GM12874 (cell line): Measurements from ENCODE around the gene ITGBL1.
A peak's percentile ranks its signal among the peaks of the same experiment; 100 is the strongest.

ENCODE experiments used
- CTCF ChIP-seq: IDR thresholded peaks from 2 replicates; pipeline ENCODE4 v1.5.1; 2011; ENCODE audit warnings: low read depth, mild to moderate bottlenecking, control low read depth, low read length, moderate library complexity; ENCODE audit not compliant: insufficient read depth

ITGBL1 gene

GRCh38 chr13:101453784-101454201, 1.3 kb downstream of the ITGBL1 start:
- peak; percentile 31 for TF ChIP-seq CTCF

- no peak for TF ChIP-seq CTCF
Measured at GRCh38 chr13:101454767-101455166, 2.3 kb downstream of the ITGBL1 start.

GRCh38 chr13:101455863-101456262, 3.4 kb downstream of the ITGBL1 start:
- TF ChIP-seq CTCF = no peak

- TF ChIP-seq CTCF = no peak
Measured at GRCh38 chr13:101457176-101457575, 4.7 kb downstream of the ITGBL1 start.

GRCh38 chr13:101465877-101466276, 13.4 kb downstream of the ITGBL1 start:
- no peak for TF ChIP-seq CTCF

- no peak for TF ChIP-seq CTCF
Measured at GRCh38 chr13:101467415-101467814, 14.9 kb downstream of the ITGBL1 start.

GRCh38 chr13:101473458-101473857, 21.0 kb downstream of the ITGBL1 start:
- no peak for TF ChIP-seq CTCF
